ENCODE results near the gene VAV2.

Gene VAV2

DNA sequence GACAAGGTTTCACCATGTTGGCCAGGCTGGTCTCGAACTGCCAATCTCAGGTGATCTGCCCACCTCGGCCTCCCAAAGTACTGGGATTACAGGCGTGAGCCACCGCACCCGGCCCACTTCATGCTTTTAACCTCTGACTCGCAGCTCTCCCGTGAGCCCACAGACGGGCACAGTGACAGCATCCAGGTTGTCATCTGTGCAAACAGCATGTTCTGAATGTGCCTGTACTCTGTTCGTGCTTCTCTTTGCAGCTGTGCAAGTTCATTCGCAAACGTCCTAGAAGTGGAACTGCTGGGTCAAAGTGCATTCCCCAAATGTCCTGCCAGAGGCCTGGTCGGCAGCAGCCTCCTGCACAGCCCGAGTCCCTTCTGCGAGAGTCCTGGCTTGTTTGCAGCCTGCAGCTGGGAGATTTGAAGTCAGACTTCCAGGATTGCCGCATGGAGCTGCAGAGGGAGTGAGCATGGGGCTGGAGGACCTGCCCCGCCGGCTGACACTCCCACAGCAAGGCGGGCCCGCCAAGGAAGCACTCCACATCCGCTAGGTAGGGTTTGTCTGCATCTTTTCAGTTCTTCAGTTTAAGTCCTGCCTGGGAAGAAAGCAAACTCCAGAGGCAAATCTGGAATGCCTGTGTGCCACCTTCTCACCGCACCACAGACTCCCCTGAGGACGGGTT lies 36.6 kb upstream of the VAV2 start:
- in situ Hi-C loops (cut with MboI; ENCODE audit: low sequenced_read_pairs), result no loop called here

DNA sequence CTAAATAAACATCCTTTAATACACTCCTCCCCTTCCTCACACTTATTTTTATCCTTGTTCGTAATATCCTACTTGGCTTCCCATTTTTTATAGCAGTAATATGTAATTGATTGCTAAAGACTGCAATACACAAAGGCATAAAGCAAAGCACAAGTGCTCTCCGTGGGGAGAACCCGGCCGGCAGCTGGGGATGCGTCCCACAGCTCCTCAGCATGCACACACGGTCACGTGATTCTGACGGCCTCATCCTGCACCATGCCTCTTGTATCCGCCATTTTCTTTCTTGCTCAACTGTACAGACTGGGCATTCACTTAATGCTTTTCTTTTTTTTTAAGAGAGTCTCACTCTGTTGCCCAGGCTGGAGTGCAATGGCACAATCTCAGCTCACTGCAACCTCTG lies 36.0 kb upstream of the VAV2 start:
- in situ Hi-C loops (cut with MboI; ENCODE audit: low sequenced_read_pairs), result no loop called here

DNA sequence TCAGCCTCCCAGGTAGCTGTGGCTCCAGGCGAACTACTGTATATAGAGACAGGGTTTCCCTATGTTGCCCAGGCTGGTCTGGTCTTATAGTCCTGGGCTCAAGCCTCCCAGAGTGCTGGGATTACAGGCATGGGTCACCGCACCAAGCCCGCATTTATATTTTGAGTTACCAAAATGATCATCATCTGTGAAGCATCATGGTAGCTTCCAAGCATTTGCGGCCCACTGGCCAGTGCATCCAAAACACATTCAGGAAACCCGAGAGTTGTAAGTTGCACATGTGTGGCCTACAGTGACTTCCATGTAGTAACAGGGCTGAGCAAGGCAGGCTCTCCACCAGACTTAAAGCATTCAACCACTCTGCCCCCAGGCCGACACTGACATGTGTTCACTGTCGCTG lies 35.4 kb upstream of the VAV2 start:
- in situ Hi-C loops (cut with MboI; ENCODE audit: low sequenced_read_pairs), result no loop called here

DNA sequence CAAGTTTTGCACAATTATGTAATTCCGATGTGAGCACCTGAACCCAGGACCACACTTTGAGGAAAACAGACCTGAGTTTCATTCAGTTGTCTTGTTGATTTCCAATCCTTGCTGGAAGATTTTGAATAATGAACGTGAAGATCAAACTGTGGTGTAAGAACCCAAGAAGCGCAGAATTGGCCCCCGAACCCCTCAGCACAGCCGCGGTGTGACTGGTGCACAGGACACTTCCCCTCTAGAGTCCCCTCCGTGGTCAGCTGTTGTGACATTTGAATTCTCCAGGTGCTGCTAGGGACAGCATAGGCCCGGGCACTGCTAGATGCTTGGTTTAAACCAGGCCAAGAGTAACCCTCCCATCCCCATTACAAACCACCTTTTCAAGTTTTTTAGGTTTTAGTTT lies 34.9 kb upstream of the VAV2 start:
- in situ Hi-C loops (cut with MboI; ENCODE audit: low sequenced_read_pairs), result no loop called here

DNA sequence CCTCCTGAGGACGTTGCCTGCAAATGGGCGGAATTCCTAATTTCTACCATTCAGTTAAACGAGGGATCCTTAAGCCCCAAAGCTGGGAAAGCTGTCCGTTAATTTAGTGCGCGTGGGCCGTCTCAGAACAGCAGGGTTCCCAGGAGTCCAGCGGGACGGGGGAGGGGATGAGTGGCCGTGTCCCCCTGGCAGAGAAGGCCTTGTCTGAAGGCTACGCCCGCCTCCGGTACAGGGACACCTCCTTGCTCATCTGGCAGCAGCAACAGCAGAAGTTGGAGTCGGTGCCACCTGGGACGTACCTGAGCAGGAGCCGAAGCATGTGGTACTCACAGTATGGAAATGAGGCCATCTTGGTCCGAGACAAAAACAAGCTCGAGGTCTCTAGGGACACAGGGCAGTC lies 34.5 kb upstream of the VAV2 start:
- in situ Hi-C loops (cut with MboI; ENCODE audit: low sequenced_read_pairs), result no loop called here

DNA sequence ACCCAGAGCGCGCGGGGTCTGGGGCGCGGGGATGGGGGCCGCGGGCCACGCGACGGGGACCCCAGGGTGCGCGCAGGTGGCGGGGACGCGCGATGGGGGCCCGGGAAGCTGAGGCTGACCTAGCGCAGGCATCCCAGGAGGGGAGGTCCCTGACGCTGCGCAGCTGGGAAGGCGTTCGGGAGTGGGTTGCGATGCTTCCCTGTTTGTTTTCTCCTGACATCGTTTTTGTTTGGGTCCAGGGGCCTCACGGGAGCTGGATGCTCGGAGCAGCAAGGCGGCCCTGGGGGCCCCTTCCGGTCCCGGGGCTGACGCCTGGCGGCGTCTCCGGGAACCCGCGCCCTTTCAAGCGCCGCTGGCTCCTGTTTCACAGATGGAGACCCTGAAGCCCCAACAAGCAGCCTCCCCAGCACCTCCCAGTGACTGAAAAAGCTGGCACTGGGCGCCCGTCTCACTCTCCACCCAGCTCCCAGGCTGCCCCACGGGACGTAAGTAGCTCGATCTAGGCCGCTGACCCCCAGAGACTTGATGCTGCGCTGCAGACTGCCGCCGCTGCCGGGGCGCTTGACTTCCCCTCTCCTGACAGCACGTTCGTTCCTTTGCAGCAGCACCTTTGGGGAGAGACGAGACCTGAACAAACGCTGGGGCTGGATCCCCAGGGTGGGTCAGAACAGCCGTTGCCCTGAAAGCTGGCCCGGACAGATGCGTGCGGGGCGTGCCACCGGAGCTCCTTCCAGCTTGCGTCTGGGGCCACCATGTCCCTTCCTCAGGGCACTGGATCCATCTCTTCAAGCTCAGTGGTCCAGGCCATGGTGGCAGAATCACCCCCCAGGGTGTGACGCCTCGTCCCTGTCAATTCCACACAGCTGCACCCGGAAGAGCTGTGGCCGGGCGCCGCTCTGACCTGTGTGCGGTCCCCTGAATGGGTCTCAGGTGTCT lies 33.8 kb upstream of the VAV2 start:
- in situ Hi-C loops (cut with MboI; ENCODE audit: low sequenced_read_pairs), result no loop called here

DNA sequence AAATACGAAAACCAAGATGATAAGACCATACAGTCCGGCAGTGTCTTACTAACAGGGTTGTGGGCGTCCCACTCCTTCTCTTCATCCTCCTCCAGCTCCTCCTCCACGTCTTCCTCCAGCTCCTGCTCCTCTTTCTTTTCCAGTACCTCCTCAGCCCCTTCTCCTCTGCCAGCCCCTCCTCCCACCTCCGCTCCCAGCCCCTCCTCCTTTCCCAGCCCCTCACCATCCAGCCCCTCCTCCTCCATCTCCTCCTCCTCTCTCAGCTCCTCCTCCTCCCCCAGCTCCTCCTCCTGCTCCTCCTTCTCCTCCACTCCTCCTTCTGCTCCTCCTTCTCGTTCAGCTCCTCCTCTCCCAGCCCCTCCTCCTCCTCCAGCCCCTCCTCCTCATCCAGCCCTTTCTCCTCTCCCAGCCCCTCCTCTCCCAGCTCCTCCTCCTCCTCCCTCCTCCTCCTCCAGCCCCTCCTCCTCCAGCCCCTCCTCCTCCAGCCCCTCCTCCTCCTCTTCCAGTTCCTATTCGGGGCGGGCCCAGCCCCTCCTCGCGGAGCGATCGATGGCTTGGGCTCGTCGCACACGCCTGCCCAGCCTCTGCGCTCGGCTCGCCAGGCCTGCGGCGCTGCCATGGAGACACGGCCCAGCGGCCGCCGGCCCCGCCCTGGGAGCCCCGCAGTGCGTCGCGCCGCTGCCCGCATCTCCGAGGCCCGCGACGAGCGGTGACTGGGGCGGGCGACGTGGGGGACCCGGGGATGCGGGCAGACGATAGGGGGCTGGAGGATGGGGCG lies 32.9 kb upstream of the VAV2 start, which contains the start of gene BRD3OS:
BRD3OS (plus strand) TSS at position 654 of the 778 bp plus-strand sequence. CDS start 1,267 bp downstream, outside the sequence.
- in situ Hi-C loops (cut with MboI; ENCODE audit: low sequenced_read_pairs), result no loop called here

DNA sequence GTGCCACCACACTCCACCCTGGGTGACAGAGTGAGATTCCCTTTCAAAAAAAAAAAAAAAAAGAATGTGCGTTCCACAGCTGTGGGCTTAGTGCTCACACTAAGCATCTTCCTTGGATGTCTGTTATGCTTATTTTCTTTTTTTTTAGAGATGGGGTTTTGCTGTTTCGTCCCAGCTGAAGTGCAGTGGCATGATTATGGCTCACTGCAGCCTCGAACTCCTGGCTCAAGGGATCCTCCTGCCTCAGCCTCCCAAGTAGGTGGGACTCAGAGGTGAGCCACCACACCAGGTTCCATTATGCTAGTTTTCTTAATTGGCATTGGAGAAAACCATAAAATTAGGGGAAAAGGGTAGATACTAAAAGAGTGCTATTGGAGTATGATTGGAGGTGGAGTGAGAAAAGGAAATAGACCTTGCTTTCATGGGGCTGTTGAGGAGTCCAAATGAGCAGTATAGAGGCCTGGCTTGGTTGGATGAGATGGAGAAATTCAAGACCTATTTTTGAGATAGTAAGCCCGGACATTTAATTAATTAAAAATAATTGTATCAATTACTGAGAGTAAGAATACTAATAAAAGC lies 32.2 kb upstream of the VAV2 start:
- in situ Hi-C loops (cut with MboI; ENCODE audit: low sequenced_read_pairs), result no loop called here

DNA sequence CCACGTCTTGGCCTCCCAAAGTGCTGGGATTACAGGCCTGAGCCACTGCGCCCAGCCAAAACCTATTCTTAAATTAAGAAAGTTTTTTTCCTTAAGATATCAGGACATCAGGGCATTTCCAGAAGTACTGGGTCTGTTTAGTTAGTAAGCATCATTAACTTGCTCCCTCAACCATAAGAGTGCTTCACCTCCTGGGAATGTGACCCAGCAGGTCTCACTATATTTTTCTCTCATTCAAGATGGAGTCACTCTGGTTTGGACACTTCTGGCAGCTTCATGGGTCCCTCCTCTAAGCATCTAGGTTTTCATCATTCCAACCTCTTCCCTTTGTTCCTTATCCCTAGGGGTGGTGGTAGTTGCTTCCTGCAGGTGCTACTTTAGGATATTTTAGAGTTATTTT lies 22.8 kb upstream of the VAV2 start:
- in situ Hi-C loops (cut with MboI; ENCODE audit: low sequenced_read_pairs), result no loop called here

DNA sequence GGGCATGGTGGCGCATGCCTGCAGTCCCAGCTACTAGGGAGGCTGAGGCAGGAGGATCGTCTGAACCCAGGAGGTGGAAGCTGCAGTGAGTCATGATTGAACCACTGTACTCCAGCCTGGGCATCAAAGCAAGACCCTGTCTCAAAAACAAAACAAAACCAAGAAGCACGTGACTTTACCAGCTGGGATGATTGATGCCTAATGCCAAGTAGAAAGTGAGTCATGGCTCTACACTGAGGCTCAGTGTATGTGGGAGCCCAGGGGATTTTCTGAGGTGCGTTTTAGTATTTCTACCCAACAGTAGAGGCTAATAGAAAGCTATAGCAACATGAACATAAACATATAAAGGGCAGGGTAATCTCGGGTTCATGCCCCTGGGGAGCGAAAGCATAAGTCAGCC lies 19.3 kb upstream of the VAV2 start:
- in situ Hi-C loops (cut with MboI; ENCODE audit: low sequenced_read_pairs), result no loop called here

DNA sequence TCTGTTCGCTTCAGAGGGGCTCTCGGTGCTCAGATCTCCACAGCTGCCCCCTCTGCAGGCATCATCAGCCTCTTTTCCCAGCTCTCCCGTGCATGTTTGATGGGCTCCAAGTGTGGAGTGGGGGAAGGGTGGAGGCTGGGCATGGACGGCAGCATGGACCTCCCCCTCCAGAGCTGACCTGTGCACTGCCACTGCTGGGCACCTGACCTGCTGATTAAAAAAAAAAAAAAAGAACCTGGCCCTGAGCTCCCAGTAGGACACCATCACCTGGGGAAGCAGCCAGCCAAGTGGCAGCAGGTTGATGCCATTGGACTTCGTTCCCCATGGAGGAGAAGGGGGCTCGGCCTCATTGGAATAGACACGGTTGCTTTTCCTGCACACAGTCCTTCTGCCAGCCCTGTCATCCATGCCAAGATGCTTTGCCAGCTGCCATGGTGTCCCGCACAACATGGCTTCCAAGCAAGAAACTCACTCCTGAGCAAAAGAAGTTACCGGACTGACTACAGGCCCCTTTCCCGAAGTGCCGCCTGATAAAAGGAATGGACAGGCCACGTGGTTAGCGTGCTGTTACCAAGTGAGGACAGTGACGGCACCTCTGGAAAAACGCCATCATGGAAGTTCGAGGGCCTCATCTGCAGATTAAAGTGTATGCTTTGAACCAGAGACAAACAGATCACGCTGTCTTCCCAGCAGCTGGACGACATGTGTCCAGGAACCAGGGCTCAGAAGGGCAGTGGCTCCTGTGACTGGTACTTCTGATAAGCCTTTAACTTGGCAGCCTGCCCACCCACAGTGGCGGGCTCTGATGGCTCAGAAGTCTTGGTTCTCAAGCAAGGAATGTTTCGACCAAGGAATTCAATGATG lies 18.4 kb upstream of the VAV2 start:
- in situ Hi-C loops (cut with MboI; ENCODE audit: low sequenced_read_pairs), result no loop called here

DNA sequence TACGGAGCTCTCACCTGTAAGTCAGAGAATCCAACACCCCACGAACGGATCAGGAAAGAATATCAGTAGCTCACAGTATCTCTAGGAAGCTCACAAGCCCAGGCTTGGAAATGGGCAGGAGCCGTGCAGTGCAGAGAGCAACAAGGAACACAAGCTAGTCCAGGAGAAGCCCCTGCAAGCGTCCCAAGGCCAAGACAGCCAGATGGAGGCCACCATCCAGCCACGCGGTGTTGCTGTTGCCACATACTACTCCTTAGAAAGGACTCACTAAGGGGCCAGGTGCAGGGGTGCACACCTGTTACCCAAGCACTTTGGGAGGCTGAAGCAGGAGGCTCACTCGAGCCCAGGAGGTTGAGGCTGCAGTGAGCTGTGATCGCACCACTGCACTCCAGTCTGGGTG lies 15.4 kb upstream of the VAV2 start:
- in situ Hi-C loops (cut with MboI; ENCODE audit: low sequenced_read_pairs), result no loop called here

DNA sequence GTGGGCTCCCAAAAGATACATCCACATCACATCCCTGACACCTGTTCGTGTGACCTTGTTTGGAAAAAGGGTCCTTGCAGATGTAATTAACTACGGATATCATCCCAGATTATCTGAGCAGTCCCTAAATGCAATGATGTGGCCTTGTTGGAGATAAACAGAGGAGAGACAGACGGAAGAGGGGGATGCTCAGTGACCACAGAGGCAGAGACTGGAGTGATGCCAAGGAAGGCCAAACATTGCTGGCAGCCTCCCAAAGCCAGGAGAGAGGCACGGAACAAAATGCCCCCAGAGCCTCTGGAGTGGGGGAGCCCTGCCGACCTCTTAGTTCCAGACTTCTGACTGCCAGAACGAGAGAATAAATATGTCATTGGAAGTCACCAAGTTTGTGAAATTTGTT lies 15.0 kb upstream of the VAV2 start:
- in situ Hi-C loops (cut with MboI; ENCODE audit: low sequenced_read_pairs), result no loop called here

DNA sequence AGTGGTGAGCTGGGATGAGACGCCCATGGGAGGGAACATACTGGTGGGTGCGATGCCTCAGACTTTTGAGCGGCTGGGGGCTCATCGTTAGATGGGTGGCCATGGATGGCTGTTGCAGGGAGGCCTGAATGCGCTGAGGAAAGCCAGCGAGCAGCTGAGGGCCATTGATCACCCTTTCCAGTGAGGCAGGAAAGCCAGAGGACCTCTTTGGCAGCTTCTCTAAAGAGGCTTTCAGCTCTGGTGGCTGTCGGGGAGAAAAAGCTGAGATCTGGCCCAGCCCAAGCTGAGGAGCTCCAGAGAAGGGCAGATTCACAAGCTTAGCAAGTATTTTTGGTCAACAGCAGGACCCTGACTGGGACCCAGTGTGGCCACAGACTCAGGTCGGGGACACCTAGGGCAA lies 13.3 kb upstream of the VAV2 start:
- in situ Hi-C loops (cut with MboI; ENCODE audit: low sequenced_read_pairs), result no loop called here

DNA sequence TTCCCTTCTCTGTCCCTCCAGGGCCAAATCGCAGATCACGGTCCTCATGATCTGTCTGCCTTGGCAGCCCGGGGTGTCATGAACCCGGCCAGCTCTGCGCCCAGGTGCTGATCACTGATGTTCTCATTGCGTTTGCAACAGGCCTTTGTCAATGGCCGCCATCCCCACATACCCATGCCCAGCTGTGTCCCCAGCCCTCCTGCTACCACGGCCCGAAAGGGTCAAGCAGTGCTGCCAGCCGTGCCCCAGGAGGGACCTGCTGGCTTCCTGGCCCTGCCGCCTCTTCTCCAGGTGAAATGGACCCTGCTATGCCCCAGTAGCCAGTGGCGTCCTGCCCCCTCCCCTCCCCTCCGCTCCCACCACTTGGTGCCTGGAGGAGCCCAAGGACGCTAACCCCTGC lies 12.8 kb upstream of the VAV2 start:
- in situ Hi-C loops (cut with MboI; ENCODE audit: low sequenced_read_pairs), result no loop called here

DNA sequence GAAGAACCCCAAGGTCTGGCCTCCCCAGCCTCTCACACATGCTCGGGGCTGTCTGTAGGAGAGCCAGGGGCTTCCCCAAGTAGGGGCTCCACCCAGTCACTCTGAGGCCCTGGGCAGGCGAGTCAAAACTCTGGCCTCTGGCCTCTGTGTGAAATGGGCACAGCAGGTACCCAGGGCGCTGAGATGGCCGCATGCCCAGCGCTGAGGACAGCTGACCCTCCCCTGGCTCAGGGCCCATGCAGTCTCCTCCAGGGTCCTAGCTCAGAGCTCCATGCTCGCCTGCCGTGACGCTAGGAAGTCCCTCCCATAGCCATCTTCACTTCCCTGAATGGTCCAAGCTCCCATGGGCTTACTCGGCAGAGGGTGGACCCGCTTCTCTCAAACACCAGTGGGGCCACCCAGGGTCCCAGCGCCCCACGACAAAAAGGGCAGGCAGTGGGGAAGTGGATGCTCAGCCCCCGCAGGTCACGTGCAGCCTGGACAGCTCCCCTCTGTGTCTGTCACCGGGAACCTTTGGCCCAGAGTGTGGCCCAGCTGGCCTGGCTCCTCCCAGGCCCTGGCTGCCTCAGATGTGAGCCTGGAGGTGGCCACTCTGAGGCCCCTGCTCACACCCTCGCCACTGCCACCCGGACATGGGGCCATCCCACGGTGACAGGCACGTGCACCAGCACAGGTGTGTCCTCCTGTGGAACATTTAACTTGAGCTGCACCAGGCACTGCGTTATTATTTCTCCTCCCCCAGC lies 12.2 kb upstream of the VAV2 start:
- in situ Hi-C loops (cut with MboI; ENCODE audit: low sequenced_read_pairs), result no loop called here

DNA sequence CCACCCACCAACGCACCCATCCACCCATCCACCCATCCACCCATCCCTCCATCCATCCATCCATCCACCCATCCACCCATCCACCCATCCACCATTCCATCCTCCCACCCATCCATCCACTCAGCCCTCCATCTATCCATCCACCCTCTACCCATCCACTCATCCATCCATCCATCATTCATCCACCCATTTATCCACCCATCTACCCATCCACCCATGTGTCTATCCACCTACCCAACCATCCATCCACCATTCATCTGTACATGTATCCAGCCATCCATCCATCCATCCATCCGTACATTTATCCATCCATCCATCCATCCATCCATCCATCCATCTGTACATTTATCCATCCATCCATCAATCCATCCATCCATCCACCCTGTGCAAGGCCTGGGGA lies 11.1 kb upstream of the VAV2 start:
- in situ Hi-C loops (cut with MboI; ENCODE audit: low sequenced_read_pairs), result no loop called here

DNA sequence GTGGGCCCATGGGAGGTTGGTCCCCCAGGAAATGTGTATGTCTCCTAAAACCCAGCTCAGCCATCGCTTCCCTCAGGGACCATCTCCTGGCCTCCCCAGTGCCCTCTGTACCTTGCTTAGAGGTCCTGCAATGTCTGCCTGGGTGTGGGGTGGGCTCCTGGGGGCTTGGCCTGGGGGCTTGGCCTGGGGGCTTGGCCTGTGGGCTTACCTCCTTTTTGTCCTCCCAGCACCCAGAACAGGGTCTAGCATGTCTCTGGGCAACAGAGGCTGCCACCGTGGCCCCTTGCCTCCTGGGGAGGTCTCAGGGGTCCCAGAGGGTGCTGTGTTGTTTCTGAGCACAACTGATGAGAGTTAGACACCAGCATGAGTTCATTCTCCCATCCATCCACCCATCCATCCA lies 10.7 kb upstream of the VAV2 start:
- in situ Hi-C loops (cut with MboI; ENCODE audit: low sequenced_read_pairs), result no loop called here

DNA sequence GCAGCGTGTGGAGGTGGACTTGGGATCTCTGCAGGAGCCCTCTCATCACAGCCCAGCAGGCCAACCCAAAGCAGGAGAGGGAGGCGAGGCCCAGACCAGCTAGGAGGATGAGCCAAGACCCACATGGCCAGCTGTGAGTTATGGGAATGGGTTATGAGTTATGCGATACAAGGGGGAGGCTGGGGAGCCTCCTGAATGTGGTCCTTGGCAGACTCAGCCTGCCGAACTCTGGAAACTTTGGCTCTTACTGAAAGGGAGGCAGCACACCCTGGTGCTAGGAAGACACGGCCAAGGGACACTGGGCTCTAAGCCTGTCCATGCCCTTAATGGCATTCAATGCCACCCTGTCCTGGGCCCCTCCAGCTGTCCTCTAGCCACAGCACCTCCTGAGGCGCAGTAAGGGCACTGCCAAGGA lies 7.7 kb upstream of the VAV2 start:
- in situ Hi-C loops (cut with MboI; ENCODE audit: low sequenced_read_pairs), result loop anchor here (10.0 to 25.0 kb wide), 2 partner anchors 215 to 488 kb away; partner anchors contain the start of gene MYMK

Measured in HL-60/S4 treated with phorbol 12-myristate 13-acetate at 8.2 ng/mL for 4 days and 3 days (cell line).